GM19452 (cell line): ENCODE measurements around the gene NUDT3.
"Not testable (repeated sequence)": the region's sequence is repeated elsewhere in the genome, so short reads cannot be mapped to it uniquely, and the experiment has no call there.

ENCODE experiments used
- ATAC-seq: cut with Tn5 transposase; IDR thresholded peaks from one replicate; pipeline ENCODE4 v1.9.1; 2021; ENCODE audit not compliant: unreplicated experiment

The NUDT3 gene

DNA sequence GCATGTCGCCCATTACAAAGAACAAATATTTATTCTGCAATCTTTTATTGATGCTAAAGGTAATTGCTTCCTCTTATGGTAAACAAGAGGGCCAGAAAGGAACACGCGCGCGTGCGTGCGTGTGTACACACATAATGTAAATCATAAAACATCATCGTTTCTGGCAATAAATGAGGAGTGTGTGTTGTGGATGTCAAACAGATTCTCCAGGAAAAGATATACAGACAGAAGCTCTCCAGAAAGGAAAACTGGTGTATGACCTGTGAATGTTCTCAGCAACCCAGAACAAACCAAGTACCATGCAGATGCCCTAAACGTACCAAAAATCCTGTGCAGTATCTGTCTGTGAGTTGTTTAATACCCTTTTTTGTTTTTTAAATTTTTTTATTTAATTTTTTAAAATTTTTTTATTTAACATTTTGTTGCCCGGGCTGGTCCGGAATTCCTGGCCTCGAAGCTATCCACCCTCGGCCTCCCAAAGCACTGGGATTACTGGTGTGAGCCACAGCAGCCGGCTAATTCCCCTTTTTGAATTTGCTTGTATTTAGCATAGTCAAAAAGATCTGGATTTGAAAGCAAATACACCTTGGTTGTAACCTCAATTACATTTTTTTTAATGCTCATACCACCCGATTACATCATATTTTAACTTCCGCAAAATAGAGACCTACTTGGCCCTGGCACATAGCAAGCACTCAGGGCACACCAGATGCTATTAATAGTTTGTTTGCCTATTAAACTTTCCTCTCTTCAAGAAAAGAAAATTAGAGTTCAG lies 909 bp upstream of the NUDT3 start:
- no peak for ATAC-seq

DNA sequence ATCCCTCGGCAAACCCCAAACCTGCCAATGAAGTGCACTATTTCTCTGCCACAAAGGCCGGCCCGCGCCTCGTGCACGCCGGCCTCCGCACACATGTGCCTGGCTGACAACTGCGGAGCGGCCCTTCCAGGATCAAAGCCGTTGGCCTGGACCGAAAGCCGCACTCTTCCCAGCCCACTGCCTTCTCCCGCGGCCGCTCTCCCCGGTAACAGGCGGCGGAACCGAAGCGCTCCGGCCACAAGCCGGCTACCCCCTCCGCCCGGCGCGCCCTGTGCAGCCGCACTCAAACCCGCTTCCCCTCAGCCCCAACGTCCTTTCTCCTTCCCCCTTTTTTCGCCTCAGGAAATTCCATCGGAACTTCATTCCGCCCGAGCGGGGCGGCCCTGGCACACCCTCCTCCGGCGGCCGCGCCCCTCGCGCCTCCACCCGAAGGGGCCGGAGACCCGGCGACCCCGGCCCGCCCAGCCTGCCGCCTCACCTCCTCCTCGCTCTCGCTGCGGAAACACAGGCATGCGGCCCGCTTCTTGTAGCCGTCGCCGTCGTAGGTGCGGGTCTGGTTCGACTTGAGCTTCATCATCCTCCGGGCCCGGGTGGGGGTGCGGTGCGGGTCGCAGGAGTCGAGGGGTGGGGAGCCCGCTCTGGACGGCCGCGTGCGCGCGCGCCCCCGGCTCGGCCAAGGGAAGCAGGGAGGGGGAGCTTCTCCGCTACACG lies 528 bp downstream of the NUDT3 start:
- peak; percentile 39 for ATAC-seq

DNA sequence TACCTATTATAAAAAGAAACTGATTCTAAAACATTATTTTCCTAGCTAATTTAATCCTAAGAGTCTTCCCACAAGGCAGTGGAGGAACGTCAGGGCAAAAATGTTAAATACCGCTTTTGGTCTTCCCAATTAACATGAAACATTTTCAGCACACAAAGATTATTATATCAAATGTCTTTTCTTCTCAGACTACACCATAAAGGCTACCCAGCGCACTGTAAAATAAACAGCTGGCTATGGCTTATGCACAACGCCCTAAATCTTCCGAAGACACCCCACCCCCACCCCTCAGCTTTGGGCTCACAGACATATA lies 1.0 kb downstream of the NUDT3 start:
- no peak for ATAC-seq

DNA sequence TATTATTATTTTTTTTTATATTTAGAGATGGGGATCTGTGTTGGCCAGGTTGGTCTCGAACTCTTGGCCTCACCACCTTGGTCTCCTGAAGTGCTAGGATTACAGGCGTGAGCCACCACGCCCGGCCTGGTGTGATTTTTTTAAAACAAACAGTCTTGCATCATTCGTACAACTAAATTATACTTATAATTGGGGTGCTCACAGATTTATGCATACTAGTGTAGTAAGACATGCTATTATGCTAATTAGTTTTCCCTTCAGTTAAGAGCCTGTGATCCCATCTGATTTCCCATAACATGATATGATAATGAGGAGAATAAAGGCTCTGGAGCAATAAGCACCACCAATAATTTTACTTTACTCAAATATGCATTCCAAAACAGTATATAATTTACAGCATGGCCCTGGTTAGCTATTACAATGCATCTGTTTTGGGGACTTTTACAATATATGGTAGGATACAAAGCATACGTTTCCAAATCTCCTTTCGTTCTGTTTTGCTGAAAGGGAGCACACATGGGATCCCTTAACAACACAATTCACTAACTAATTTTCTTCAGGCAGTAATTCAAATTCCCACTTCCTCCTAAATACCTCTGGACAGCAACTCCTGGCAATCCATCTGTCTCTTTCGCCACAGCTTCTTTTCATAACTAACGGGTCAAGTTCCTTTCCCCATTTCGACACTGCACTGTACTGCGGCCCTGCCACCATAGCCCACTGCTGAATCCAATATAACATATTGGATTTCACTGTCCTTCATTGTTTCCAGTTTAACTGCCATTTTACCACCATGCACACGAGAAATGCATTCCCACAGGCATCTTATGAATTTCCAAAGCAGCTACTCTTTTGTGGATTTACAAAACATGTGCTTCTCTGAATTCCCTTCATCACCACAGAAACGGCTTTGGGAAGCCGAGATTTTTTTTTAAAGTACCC lies 1.7 kb downstream of the NUDT3 start:
- no peak for ATAC-seq

DNA sequence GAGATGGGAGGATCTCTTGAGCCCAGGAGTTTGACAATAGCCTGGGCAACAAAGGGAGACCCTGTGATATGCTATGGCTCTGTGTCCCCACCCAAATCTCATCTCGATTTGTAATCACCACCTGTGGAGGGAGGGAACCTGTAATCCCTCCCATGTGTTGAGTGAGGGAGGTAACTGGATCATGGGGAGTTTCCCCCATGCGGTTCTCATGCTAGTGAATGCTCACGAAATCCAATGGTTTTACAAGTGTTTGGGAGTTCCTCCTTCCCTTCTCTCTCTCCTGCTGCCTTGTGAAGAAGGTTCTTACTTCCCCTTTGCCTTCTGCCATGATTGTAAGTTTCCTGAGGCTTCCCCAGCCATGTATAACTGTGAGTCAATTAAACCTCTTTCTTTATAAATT lies 3.4 kb downstream of the NUDT3 start:
- no peak for ATAC-seq

DNA sequence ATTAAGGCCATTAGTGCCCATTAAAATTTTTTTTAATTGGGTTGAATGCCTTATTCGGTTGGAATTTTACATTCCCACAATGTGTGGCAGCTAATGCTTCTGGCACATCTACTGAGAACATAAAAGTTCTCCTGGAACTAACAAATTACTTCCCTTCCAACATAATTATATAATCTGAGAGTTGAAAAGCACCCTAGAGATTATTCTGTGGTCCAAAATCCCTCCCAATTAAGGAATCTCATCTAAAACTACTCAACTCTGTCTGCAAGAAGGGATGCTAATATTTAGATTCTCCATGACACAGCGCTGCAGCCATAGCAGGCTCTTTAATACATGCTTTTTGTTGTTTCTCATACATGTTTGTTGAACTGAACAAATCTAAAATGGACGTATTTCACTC lies 4.0 kb downstream of the NUDT3 start:
- no peak for ATAC-seq

DNA sequence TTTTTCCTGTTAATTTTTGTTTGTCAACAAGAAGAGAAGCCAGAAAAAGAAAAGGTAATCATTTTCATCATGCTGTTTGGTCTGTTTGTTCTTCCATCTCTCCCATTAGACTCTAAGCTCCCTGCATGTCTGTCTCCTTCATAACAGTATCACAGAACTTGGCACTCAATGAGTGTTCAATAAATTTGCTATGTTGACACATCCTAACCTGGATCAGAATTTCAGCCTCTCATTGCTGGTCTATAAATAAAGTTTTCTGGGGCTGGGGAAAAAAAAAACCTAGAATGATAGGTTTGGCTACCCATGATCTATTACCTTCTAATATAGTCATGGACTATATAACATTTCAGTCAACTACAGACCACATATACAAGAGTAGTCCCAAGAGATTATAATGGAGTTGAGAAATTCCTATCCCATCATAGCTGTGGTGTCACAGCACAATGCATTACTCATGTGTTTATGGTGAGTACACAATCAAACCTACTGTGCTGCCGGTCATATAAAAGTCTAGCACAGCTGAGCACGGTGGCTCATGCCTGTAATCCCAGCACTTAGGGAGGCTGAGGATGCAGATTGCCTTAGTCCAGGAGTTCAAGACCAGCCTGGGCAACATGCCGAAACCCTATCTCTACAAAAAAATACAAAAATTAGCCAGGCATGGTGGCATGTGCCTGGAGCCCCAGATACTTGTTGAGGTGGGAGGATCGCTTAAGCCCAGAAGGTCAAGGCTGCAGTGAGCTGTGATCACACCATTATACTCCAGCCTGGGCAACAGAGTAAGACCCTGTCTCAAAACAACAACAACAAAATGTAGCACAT lies 5.9 kb downstream of the NUDT3 start:
- no peak for ATAC-seq

DNA sequence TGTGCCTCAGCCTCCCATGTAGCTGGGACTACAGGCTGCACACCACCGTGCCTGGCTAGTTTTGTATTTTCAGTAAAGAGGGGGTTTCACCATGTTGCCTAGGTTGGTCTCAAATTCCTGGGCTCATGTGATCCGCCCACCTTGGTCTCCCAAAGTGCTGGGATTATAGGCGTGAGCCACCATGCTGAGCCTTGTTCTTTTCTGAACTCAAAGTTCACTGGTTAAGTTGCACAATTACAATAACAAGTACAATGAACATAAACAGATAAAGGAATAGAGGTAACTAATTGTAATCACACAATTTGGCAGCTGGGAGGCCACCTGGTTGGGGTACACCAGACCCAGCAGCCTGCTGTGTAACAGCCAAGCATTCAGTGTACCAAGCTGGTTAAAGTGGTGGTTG lies 6.7 kb downstream of the NUDT3 start:
- ATAC-seq, result no peak

DNA sequence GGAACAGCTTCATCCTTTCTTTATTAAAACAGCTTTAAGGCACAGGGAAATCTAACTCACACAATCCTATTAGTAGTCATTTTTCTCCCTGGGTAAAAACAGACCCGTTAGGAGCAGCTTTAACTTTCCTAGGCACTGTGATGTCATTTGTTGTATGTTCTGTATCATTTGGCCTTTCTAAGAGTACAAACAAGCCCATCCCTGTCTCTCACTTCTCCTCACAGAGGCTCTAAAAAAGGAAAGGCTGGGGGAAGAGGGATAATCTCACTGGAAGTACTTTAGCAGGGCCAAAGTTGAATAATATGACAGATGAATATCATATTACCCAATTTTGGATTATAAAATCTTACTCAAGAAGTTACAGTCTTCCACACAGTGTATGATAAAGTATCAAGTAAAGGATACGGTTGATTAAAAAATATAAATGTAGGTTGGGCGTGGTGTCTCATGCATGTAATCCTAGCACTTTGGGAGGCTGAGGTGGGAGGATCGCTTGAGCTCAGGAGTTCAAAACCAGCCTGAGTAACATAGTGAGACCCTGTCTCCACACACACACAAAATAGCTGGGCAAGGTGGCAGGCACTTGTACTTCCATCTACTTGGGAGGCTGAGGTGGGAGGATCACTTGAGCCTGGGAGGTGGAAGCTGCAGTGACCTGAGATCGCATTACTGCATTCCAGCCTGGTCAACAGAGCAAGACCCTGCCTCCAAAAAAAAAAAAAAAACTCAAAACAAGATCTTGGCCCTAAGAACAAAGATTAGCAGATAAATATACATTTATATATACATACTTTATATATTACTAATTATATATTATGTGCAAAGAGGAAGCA lies 7.9 kb downstream of the NUDT3 start:
- ATAC-seq, result no peak

DNA sequence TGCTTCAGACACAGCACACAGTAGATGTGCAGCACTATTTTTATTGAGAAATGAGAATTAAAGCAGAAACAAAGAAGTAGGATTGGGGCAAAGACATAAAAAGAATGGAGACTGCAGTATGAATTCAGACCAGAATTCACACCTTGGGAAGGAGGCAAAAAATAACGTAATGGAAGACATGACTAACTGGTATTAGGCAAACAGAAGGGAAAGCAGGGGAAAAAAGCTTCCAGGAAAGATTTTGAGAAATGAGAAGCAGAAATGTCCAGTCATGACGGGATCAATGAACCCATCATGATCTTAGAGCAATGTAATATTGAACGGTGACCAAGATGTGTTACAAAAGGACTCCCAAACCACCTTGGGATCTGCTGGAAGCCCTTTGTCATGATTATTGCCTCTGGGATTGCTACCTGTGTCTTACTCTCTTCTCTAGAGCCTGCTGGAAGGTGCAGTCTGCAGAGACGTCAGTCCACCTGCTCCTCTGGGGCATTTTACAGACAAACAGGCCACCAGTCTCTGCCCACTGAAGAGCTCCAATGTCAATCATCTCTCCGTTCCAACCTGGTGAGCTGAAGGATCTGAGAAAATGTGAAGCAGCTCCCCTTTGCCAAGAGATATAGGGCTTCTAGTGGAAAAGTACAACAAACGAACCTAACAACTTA lies 8.7 kb downstream of the NUDT3 start:
- ATAC-seq, result no peak

DNA sequence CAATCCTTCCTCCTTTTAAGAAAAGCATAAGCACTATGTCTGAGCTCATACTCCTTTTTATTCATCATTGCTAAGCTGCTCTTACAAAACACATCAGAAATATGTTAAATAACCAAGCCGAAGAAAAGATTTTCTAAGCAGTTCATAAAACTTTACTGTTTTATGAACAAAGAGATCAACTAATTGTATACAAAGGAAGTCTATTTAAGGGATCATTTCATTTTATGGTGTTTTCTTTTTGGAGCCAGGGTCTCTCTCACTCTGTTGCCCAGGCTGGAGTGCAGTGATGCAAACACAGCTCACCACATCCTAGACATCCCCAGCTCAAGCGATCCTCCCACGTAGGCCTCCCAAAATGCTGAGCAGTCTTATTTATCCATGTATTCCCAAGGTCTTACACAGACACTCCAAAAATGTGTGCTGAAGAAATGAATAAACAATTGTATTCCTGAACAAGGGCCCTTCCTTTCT lies 9.3 kb downstream of the NUDT3 start:
- ATAC-seq, result no peak

DNA sequence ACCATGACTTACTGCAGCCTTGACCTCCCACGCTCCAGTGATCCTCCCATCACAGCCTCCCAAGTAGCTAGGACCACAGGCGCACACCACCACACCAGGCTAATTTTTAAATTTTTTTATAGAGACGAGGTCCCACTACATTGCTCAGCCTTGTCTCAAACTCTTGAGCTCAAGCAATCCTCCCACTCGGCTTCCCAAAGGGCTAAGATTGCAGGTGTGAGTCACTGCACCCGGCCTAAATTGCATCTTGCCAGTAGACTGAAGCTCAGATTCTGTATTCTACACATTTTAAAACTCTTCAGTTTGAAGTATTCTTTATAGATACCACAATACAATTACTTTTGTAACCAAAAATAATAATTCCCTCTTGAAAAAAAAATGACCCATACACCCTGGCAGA lies 11.4 kb downstream of the NUDT3 start:
- ATAC-seq, result no peak

DNA sequence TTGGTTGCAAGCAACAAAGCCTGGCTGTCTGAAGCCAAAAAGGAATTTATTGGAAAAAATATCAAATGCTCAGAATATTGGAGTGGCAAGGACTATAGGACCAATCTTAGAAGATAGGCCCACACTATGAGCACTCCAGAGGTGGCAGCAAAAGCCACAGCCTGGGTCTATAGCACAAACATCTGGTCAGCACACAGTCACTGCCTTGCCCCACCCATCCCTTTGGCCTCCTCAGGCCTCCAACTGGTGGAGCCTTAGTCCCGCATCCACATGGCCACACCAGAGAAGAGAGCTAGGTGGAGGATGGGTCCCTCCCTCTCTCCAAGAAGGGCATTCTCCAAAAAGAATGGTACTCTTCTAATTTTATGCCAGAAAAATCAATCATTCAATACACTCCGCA lies 14.0 kb downstream of the NUDT3 start:
- ATAC-seq, result no peak

DNA sequence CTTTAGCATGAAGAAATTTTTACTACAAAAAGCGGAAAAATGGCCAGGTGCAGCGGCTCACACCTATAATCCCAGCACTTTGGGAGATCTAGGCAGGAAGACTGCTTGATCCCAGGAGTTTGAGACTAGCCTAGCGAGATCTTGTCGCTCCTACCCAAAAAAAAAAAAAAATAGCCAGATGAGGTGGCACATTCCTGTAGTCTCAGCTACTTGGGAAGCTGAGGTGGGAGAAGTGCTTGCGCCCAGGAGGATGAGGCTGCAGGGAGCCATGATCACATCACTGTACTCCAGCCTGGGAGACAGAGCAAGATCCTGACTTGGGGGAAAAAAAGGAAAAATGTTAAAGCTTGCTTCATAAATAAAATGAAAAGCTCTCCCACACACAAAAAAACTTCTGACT lies 14.5 kb downstream of the NUDT3 start:
- no peak for ATAC-seq

DNA sequence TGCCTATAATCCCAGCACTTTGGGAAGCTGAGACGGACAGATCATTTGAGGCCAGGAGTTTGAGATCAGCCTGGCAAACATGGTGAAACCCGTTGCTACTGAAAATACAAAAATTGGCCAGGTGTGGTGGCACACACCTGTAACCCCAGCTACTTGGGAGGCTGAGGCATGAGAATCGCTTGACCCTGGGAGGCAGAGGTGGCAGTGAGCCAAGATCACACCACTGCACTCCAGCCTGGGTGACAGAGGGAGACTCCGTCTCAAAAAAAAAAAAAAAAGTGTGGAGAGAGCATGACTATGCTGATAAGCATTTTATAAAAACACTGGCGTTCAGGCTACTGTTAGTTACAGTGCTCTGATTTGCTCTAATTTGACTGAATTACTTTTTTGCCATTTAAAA lies 14.9 kb downstream of the NUDT3 start:
- not testable (repeated sequence) for ATAC-seq

DNA sequence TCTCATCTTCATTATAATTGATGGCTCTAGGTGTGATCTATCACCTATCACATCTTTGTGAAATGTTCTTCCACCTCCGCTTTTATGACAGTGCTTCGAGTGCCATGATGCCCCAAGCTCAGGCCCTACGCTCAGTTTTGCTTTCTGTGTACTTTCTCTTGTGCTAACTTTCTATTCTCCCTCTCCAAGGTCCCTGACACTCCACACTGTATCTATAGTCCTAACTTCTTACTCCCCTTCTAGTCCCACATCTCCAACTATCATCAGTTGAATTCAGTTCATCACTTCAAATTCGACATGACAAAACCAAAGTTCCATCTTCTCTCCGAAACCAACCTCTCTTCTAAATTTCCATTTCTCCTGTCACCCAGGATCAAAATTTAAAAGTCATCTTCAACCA lies 16.6 kb downstream of the NUDT3 start:
- ATAC-seq, result no peak

DNA sequence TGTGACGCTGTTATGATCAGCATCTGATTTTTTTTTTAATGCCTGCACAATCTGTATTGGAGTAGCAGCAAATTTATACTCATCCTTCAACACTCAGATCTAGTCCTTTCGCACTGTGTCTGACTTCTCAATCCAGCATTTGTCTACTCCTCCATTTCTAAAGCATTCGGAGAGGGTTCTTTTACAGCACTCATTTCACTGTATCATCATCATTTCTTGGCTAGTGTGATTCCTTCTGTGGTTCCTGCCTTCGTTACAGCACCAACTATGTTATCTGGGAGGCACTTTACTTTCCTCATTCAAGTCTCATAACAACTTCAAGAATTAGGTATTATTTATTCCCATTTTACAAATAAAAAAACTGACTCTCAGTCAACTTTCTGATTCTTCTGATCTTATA lies 18.0 kb downstream of the NUDT3 start:
- no peak for ATAC-seq

DNA sequence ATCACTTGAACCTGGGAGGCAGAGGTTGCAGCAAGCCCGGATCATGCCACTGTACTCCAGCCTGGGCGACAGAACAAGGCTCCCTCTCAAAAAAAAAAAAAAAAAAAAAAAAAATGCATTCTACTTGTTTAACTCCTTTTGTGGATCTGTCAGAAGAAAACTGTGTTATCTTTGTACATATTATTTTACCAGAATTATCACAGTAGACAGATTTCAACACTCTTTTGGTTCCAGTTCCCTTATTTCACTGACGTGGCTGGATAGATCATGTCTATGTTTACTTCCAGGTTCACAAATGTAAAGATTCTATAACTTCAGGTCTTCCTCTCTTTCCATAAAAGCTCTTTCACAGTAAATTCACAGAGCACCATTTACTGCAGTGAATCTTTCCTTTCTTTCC lies 18.4 kb downstream of the NUDT3 start:
- ATAC-seq, result no peak

DNA sequence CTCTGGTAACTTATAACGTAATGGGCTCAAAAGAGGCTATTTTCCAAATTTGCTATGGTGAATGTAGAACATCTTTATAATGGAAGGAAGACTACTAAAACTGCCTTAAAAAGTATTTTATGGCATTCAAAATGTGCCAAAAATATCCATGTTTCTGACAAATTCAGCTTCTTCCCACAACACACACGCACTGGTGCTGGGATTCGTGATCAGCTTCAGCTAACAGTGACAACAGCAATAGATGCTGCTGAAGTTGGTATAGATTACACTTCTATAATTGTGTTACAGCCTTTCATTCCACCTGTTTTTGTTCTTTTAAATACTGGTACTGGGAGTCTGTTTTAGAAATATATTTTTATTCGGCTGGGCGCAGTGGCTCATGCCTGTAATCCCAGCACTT lies 19.0 kb downstream of the NUDT3 start:
- no peak for ATAC-seq
